ENCODE results near the gene STAT6.

The STAT6 gene

DNA sequence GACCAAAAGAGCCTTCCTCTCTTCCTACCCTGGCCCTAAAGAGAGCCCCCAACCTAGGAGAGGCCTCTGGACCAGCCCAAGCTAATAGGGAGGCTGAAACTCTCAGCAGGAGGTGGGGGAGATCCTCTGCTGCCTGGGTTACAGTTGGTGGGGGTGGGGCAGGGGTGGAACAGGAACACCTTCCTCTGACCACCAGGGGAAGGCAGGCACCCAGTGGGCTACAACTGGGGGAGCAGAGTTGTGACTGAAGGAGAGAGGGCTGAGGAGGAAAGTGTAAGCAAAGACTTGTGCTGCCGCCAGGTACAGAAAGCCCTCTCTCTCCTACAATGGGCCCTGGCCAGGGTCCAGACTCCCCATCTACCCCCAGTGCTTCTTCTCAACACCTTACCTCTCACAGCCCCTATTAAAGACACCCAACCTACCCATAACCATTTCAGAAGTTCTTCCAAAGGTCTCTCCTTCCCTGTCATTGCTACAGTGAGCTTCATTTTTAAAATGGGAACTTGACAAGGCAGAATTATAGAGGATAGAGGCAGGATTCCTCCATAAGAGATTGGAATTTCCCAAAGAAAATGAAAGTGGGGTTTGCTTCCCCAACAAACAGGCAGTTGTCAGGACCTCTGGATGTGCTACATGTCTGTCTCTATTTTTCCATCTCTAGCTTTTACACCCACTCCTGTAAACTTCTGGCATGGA, 62.6 kb downstream of the STAT6 start:
- no peak for DNase-seq (ENCODE audit: low read depth)

DNA sequence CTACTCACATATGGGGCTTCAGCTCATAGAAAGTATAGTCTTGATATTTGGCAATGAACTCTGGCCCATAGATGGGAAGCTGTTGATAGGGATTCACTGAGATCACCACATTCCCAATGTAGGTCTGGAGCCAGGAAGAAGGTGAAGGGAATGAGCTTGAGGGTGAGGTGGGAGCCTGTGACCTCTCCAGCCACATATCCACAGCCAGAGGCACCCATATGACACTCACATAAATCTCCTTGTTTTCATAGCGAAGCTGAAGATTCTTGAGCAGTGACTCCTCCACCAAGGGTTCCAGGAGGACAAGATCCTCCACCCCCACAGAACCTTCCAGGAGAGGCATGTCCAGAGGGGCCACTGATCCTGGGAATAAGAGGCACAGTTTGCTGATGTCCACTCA, 63.2 kb downstream of the STAT6 start:
- no peak for DNase-seq (ENCODE audit: low read depth)

- DNase-seq (ENCODE audit: low read depth), result no peak
Measured at GRCh38 chr12:57046947-57047890, 63.9 kb downstream of the STAT6 start.

DNA sequence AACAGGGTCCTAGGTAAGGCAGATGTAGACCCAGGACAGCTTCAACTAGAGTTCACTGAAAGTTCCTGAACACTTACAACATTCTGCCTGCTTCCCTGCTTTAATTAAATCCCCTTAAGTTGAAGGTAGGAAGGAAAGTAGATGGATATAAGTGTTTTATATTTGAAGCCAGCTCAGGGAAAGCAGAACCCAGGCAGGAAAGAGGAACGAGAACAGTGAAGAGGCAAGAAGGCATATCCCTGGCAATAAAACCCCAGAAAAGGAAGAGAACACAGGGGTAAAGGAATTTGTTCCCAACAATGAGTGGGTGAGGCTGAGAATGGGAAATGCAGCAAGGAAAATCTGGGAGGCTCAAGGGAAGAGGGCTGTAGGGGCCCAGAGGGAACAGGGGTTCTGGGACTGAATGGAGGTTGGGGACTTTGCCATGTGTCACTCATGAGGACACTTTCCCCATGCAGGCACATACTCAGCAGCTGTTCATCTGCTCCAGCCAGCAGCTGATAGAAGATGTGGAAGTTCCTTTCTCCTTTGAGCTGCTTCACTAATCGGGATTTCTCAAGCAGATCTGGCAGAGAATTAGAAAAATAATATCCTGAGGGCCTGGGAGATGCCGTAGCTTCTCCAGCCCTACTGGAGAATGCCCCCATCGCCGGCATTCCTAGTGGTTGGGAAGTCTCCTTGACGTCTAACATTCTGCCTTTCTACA, 64.9 kb downstream of the STAT6 start:
- no peak for DNase-seq (ENCODE audit: low read depth)
